ENCODE measurements around the gene MAP3K20.

GRCh38 chr2:173258701-173259100 lies 183.1 kb downstream of the MAP3K20 start:
- no peak for TF ChIP-seq CTCF (conservative IDR thresholded peaks at IDR 0.05 in 1 of 2, IDR thresholded peaks at IDR 0.05 in 1 of 2; ENCODE audit: low read depth in 1 of 2, low read length in 2 of 2)
- no peak for TF ChIP-seq EZH2 (IDR thresholded peaks at IDR 0.05; ENCODE audit: low read length, missing control alignments)
